A204.1 (cell line): ENCODE measurements around the gene CD55.
"Not testable (repeated sequence)": the region's sequence is repeated elsewhere in the genome, so short reads cannot be mapped to it uniquely, and the experiment has no call there.

ENCODE experiments used
- FAIRE-seq: peaks from 2 replicates; lab custom pipeline; 2012; peaks lifted over from hg19 to GRCh38; lab: Jason Lieb, UNC

CD55 gene

DNA sequence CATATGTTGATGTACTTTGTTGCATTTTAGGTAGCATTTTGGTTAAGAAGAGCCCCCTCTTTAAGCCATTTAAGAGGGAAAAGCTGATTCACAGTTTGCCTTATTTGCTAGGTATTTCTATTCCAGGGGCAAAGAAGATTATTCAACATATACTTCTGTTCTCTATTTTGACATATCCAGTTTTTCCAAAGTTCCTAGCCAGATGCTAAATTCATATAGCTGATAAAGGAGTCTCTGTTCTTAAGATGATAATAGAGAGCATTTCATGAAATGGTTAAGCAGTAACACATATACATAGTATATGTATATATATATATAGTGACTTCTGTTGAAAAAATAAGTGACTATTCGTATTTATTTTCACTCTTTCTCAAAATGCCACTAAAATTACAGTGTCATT is 15.5 kb upstream of the CD55 start:
- FAIRE-seq, result no peak

DNA sequence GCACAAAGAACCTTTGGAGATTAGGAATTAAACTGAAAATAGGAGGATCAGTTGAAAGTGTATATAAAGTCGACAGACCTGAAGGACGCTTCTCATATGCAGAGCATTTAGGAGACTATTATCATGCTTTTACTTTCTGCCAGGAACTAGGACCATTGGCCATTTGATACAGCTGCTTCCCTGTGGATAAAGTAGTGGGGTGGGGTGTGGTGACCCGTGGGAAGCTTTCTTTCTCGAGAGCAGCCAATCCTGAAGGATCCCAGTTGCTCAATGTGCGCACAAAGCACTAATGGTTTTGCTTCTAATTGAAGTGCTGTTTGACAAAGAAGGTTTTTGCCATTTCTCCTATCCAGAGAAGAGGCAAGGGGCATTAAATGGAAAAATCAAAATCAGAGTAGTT is 14.9 kb upstream of the CD55 start:
- FAIRE-seq, result no peak

- no peak for FAIRE-seq
Observed at GRCh38 chr1:207308451-207309190, 12.9 kb upstream of the CD55 start.

GRCh38 chr1:207309745-207310273 is 11.7 kb upstream of the CD55 start:
- FAIRE-seq, result no peak

- no peak for FAIRE-seq
Observed at GRCh38 chr1:207311888-207312603, 9.4 kb upstream of the CD55 start.

DNA sequence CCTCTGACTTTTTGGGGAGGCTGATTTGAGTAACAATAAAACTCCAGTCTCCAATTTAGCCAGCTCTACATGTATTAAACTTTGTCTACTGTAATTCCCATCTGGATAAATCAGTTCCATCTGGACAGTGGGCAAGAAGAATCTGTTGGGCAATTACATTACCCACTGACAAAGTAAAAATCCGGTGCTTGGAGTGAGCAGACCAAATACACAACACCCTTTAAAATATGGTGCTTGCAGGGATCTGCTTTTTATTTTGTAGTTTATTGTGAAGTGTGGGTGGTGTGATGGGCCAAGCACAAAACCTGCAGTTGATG is 8.9 kb upstream of the CD55 start:
- no peak for FAIRE-seq

- no peak for FAIRE-seq
Observed at GRCh38 chr1:207313131-207313530, 8.3 kb upstream of the CD55 start.

GRCh38 chr1:207314816-207315215 is 6.7 kb upstream of the CD55 start:
- FAIRE-seq, result no peak

DNA sequence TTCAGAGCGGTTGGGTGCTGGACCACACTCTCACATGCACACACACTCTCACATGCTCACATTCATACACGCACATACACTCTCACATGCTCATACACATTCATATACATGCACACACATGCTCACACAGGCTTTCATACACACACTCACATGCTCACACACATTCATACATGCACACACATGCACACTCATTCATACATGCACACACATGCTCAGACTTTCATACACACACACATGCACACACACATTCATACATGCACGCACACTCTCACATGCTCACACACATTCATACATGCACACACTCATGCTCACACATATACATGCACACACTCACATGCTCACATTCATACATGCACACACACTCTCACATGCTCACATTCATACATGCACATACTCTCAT is 6.0 kb upstream of the CD55 start:
- FAIRE-seq, result no peak

- no peak for FAIRE-seq
Observed at GRCh38 chr1:207316141-207316540, 5.3 kb upstream of the CD55 start.

DNA sequence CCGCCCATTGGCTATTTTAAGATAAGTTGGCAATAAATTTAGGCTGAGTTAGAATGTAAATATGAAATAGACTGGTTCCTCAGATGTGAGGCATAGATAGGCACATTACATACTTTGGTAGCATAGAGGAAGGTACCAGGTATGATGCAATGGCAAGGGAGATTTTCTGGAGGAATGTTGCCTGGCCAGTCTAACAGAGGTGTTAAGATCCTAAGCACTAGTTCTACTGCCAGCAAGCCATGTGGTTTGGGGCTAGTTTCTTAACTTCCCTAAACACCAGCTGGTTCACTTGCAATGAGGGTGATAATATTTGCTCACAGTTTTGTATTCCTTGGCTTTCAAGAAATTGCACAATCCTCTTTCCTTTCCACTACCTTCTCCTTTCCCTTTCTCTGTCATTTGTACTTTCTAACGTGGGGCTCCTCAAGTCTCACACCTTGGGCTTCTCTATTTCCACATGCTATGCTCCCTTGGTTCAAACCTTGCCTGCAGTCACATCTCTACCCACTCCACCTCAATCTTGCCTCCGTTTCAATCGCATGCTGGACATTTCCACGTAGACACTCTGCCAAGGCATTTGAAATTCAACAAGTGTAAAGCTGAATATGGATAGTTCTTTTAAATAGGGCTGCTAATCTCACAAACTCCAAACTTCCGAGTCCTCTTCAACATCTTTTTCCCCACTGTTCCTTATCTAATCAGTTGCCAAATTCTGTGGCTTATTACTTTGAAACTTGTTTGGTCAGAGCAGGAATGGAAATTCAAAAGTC is 4.7 kb upstream of the CD55 start:
- no peak for FAIRE-seq

GRCh38 chr1:207317561-207317960 is 3.9 kb upstream of the CD55 start:
- FAIRE-seq, result no peak

DNA sequence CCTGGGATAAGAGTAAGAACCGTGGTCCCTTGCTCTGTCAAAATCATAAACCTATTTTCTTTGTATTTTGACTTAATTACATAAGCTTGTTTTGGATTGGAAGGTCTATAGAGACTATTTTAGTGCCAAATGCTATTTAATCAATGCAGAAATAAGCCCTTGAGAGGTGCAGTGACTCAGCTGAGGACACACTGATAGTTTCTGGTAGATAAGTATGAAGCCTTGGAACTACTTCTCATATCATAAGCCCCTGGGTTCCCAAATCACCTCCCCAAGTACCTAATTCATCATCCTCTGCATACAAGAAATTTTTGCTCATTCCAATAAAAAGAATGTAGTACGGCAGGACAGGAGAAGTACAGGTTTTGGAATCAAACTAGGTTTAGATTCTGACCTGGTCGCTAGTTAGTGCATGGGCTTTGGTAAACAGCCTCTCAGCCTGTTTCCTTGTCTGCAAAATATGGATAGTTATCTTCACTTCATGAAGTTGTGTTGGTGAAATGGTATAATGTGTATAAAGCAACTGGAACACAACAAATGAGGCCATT is 3.3 kb upstream of the CD55 start:
- FAIRE-seq, result no peak

GRCh38 chr1:207319199-207319598 is 2.3 kb upstream of the CD55 start:
- no peak for FAIRE-seq

DNA sequence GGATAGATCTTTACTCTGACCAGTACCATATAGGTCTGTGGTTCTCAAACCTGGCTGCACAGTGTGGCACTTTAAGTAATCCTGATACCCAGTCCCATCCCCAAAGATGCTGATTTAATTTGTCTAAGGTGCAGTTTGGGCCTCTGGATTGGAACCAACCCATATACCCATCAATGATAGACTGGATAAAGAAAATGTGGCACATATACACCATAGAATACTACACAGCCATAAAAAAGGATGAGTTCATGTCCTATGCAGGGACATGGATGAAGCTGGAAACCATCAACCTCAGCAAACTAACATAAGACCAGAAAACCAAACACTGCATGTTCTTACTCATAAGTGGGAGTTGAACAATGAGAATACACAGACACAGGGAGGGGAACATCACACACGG is 1.4 kb upstream of the CD55 start:
- FAIRE-seq, result not testable (repeated sequence)

GRCh38 chr1:207321790-207322645 is 540 bp downstream of the CD55 start:
- FAIRE-seq, result no peak

GRCh38 chr1:207323425-207324225 is 2.1 kb downstream of the CD55 start:
- no peak for FAIRE-seq

DNA sequence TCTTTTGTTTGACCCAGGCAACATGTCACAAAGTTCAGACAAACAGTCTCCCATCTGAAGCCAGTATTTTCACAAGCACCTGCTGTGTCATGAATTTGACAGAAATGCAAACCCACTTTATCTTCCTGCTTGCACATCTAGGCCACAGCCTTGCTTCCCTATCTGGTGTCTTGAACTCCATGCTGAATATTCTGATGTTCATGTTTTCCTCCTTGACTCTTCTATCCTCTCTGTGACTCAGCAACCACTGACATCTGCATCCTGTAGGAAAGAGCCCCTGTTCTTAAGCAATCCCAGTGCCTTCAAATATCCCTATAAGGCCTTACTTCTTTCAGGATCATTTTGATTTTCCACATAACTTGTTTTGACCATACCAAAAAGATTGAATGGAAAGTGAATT is 6.5 kb downstream of the CD55 start:
- no peak for FAIRE-seq

DNA sequence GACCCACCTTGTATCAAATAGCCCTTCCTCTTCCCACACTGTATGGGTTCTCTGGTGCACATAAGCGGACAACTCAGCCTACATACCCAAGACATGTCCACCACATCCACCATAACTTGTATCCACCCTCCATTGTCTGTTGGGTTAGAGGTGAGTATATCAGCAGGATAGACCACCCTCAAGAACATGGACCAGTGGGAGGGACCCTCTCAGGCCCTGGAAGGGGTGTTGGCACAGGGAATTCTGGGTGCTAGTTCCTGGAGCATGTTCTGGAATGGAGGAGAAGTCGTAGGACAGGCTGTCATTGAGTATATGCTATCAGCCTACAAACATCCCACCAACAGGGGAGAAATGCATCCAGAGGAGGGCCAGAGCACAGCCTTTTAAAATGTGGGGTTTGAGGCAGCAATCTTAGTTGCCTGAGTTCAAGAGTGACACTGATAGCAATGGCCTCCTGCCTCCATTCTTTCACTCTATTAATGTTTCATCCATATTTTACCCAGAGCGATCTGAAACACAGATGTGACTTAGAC is 7.5 kb downstream of the CD55 start:
- FAIRE-seq, result no peak

DNA sequence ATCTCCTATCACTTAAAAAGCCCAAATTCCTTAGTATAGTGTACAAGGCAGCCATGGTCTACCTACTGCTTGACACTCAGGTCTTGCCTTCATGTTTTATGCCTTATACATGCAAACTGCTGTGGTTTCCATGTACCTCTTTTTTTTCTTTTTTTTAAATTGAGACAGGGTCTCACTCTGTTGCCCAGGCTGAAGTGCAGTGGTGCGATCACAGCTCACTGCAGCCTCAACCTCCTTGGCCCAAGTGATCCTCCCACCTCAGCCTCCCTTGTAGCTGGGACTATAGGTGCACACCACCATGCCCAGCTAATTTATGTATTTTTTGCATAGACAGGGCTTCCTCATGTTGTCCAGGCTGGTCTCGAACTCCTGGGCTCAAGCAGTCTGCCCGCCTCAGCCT is 8.0 kb downstream of the CD55 start:
- no peak for FAIRE-seq
